K562 (cell line): ENCODE results near the gene KBTBD6. TPM values are rescaled to one million over a fixed set of nuclear protein-coding genes. Genes with fewer than 3 reads are reported as not detected.

Source experiments
- ATAC-seq: fragments of 200-7000 bp; cut with Tn5 transposase; 3 replicates; pipeline ENCODE4 v1.9.1; 2020; ENCODE audit warnings: moderate library complexity
- BruUV-seq: library from RNA; stranded (reverse); fragments of 400-500 nt; replicated peaks from 2 replicates; lab custom pipeline; 2021; lab: Mats Ljungman, UMichigan
- CTCF ChIA-PET: fragments of 300-600 bp; formaldehyde crosslinking; extraction: SDS; loops from one replicate; lab custom pipeline; 2021; ENCODE audit warnings: low intra/inter-chr PET ratio; lab: Yijun Ruan, JAX
- POLR2A ChIA-PET: fragments of 300-600, 350-650 bp; sonication (Branson Sonifier 250); formaldehyde crosslinking; extraction: SDS; loops from one replicate; lab custom pipeline; 2021; ENCODE audit warnings: antibody characterized with exemption, inconsistent platforms; lab: Yijun Ruan, JAX
- DNase-seq, 4 experiments: peaks; one replicate each; pipeline versions ENCODE4 v3.0.0 to v3.0.0-alpha.2; 2011 to 2018; ENCODE audit warnings: low spot score in 3 of 4, mixed read lengths in 3 of 4; ENCODE audit errors: extremely low read depth in 1 of 4
- FAIRE-seq: peaks from 2 replicates; lab custom pipeline; 2011; peaks lifted over from hg19 to GRCh38; lab: Jason Lieb, UNC
- H2AFZ ChIP-seq: 2 replicates; pipeline ENCODE4 v1.6.0; 2011; ENCODE audit warnings: low read depth, low read length, control low read depth, inconsistent platforms
- H3K27ac ChIP-seq: fragments of 200-600 bp; 3 replicates; pipeline ENCODE4 v1.8.0; 2011; ENCODE audit warnings: low read depth, mild to moderate bottlenecking, control low read depth, inconsistent platforms, low read length, moderate library complexity, mixed read lengths; ENCODE audit errors: extremely low read depth
- H3K27me3 ChIP-seq, 2 experiments: fragments of 300-600 bp in 1 of 2; 2 replicates in 1 of 2; 3 replicates in 1 of 2; pipeline versions ENCODE4 v1.6.0 to v1.8.0; 2011; ENCODE audit warnings: inconsistent platforms in 2 of 2, low read length in 2 of 2, mild to moderate bottlenecking in 1 of 2, mixed read lengths in 1 of 2, moderate library complexity in 1 of 2; ENCODE audit not compliant: control insufficient read depth in 2 of 2, insufficient read depth in 2 of 2
- H3K36me3 ChIP-seq: fragments of 300-600 bp; 3 replicates; pipeline ENCODE4 v1.8.0; 2011; ENCODE audit warnings: mild to moderate bottlenecking, low read length, inconsistent platforms; ENCODE audit not compliant: control insufficient read depth, insufficient read depth
- H3K4me1 ChIP-seq, 2 experiments: fragments of 200-600 bp in 1 of 2; replicated peaks in 1 of 2; 2 replicates in 1 of 2; 3 replicates in 1 of 2; pipeline versions ENCODE4 v1.5.1 to v1.8.0; 2011; ENCODE audit warnings: inconsistent platforms in 2 of 2, low read length in 2 of 2, mild to moderate bottlenecking in 1 of 2, mixed read lengths in 1 of 2, moderate library complexity in 1 of 2; ENCODE audit not compliant: control insufficient read depth in 2 of 2, insufficient read depth in 2 of 2
- H3K4me2 ChIP-seq: 2 replicates; pipeline ENCODE4 v1.6.1; 2011; ENCODE audit warnings: low read length, control low read depth, inconsistent platforms, mixed read lengths; ENCODE audit not compliant: insufficient read depth
- H3K4me3 ChIP-seq: fragments of 200-600 bp; sonication (generic), shearing (Covaris generic); 2 replicates; pipeline ENCODE4 v1.5.1; 2016; ENCODE audit warnings: control low read depth, inconsistent platforms
- H3K79me2 ChIP-seq: fragments of 200-600 bp; 3 replicates; pipeline ENCODE4 v1.8.0; 2011; ENCODE audit warnings: low read length, inconsistent platforms; ENCODE audit not compliant: control insufficient read depth, insufficient read depth
- H3K9ac ChIP-seq, 2 experiments: 2 replicates each; pipeline versions ENCODE4 v1.6.0 to v1.6.1; 2011; ENCODE audit warnings: low read depth in 2 of 2, low read length in 2 of 2, control low read depth in 1 of 2, inconsistent platforms in 1 of 2, mild to moderate bottlenecking in 1 of 2, mixed read lengths in 1 of 2; ENCODE audit not compliant: insufficient read depth in 1 of 2
- H3K9me1 ChIP-seq: one replicate; pipeline ENCODE4 v1.6.0; 2011; ENCODE audit warnings: inconsistent platforms, mild to moderate bottlenecking, low read length, moderate library complexity; ENCODE audit not compliant: control insufficient read depth, insufficient read depth
- H3K9me3 ChIP-seq: replicated peaks from 2 replicates; pipeline ENCODE4 v1.5.1; 2011; ENCODE audit warnings: low read depth, low read length, inconsistent platforms; ENCODE audit not compliant: control insufficient read depth, insufficient read depth
- H4K20me1 ChIP-seq: replicated peaks from 2 replicates; pipeline ENCODE4 v1.6.1; 2011; ENCODE audit warnings: low read length, inconsistent platforms, mixed read lengths; ENCODE audit not compliant: control insufficient read depth, insufficient read depth
- HDAC6 ChIP-seq: IDR thresholded peaks from 2 replicates; pipeline ENCODE4 v1.6.1; 2012; ENCODE audit warnings: low read depth, mild to moderate bottlenecking, control low read depth, inconsistent platforms, low read length, moderate library complexity
- TEAD4 ChIP-seq, 2 experiments: sonication (generic) in 1 of 2; formaldehyde crosslinking in 1 of 2; IDR thresholded peaks; 2 replicates each; pipeline versions ENCODE4 v1.6.1 to v1.8.0; 2012 to 2022; ENCODE audit warnings: borderline replicate concordance in 1 of 2, inconsistent platforms in 1 of 2, low read length in 1 of 2, mild to moderate bottlenecking in 1 of 2, missing genetic modification reagents in 1 of 2
- THRB ChIP-seq: fragments of 450-650 bp; formaldehyde crosslinking; conservative IDR thresholded peaks from 2 replicates; pipeline ENCODE4 v1.4.0; 2022; ENCODE audit warnings: mild to moderate bottlenecking, missing genetic modification characterization
- ZNF41 ChIP-seq: fragments of 250-450 bp; sonication (Bioruptor Pico); conservative IDR thresholded peaks from 2 replicates; pipeline ENCODE4 v1.4.0; 2020; ENCODE audit warnings: mild to moderate bottlenecking
- WGBS: fragments of 100-300 bp; shearing (Covaris generic); methylation state at CpG from one replicate; pipeline ENCODE4 v1.1.6; 2016; ENCODE audit warnings: low coverage, mixed read lengths; ENCODE audit not compliant: insufficient coverage; ENCODE audit errors: missing lambda C conversion rate; 5-methylcytosine and 5-hydroxymethylcytosine counted together
- in situ Hi-C: fragments of 300-500 bp; cut with MboI; formaldehyde crosslinking; loops from 4 replicates; pipeline ENCODE4 v1.15.0; 2018; ENCODE audit warnings: inconsistent platforms, mixed read lengths
- intact Hi-C: fragments of 100-400 bp; cut with micrococcal nuclease; formaldehyde crosslinking; loops from 2 replicates; pipeline ENCODE4 v1.14.2; 2022
- polyA plus RNA-seq, 8 experiments: library from polyadenylated mRNA; depleted of rRNA in 4 of 8; stranded (reverse) in 5 of 8; unstranded in 3 of 8; fragments of >200 nt; fragmentation: Nextera tagmentation in 2 of 8; fragmentation: Illumina TruSeq in 1 of 8; extraction: Ambion mirVana in 2 of 8; extraction: Trizol in 1 of 8; gene quantifications; 2 replicates each; pipeline versions ENCODE4 v1.2.1 to v1.2.3, GENCODE V29; 2011 to 2014; ENCODE audit warnings: inconsistent platforms in 1 of 8, missing spikeins in 1 of 8
- total RNA-seq, 7 experiments: library from RNA; depleted of rRNA in 6 of 7; stranded (reverse); fragments of >200 nt in 6 of 7; fragmentation: Illumina TruSeq in 2 of 7; extraction: Trizol in 2 of 7; gene quantifications; 2 replicates each; pipeline versions ENCODE4 v1.2.1 to v1.2.3, GENCODE V29; 2011 to 2021; ENCODE audit warnings: low replicate concordance in 1 of 7

KBTBD6 gene
- total and polyA plus RNA-seq, 9 of the 15 experiments (the other 6 are each of a cell fraction or from before 2014, with no cell fraction given), result 1.9 to 4.9 (median 3.2) TPM

- Histone ChIP-seq H3K36me3 (no peaks in the 10 kb centered on the region), H3K4me1 (peaks cover 0 to 2% of the 10 kb centered on the region in 2 experiments; a peak in 1 of 5 replicates), H2AFZ (peak overlapping the region; percentile 53), H3K9me3 (no peaks in the 10 kb centered on the region), H4K20me1 (no peaks in the 10 kb centered on the region), H3K9me1 (no peaks in the 10 kb centered on the region), H3K4me2 (no peak overlapping the region), H3K27me3 (no peaks in the 10 kb centered on the region), H3K4me3 (no peak overlapping the region), H3K9ac (no peak overlapping the region), H3K27ac (no peak overlapping the region), H3K79me2 (no peaks in the 10 kb centered on the region)
- intact Hi-C loops (no loop called here), in situ Hi-C loops (no loop called here)
- ATAC-seq (0 out of 3 replicates have a peak, but pooled peaks have one; percentile 38), FAIRE-seq (no peak), DNase-seq (peak in 1 of 4 experiments; percentile 18)
- POLR2A ChIA-PET, result no interaction called here
- TF ChIP-seq TEAD4 (IDR thresholded peaks at IDR 0.05; ENCODE audit: low read length), result 0 out of 2 replicates have a peak, but pooled peaks have one; percentile 16
- TF ChIP-seq TEAD4 (CRISPR knock-in tag; IDR thresholded peaks at IDR 0.05; ENCODE audit: borderline replicate concordance), result no peak
- TF ChIP-seq HDAC6, result no peak
- no peak for TF ChIP-seq ZNF41
- TF ChIP-seq THRB (CRISPR knock-in tag), result no peak
- BruUV-seq, result no TSS peak
- CTCF ChIA-PET, result no interaction called here
- WGBS, result 54% methylated on average over 3 of the region's 3 CpGs
Observed at GRCh38 chr13:41162151-41162550, 29.5 kb upstream of the KBTBD6 start.
